ENCODE measurements around the gene RASA2.
"Not testable (repeated sequence)": the region's sequence is repeated elsewhere in the genome, so short reads cannot be mapped to it uniquely, and the experiment has no call there.

RASA2 gene

GRCh38 chr3:141605883-141606282, 119.1 kb downstream of the RASA2 start:
- no peaks in the 10 kb centered on the region for H3K27me3 ChIP-seq (ENCODE audit: control insufficient read depth, insufficient read depth, low read length, poor library complexity, severe bottlenecking)
- no peaks in the 10 kb centered on the region for H3K9me3 ChIP-seq (ENCODE audit: control insufficient read depth, low read length)
- H3K4me1 ChIP-seq (ENCODE audit: control insufficient read depth, insufficient read depth, low read length), result no peaks in the 10 kb centered on the region
- peaks cover 10% of the 10 kb centered on the region for H3K36me3 ChIP-seq (ENCODE audit: control insufficient read depth, insufficient read depth, low read length)
- WGBS, 2 experiments, result 90 to 98% methylated on average over 2 of the region's 2 CpGs
- H3K27ac ChIP-seq (ENCODE audit: insufficient read depth, low read depth, low read length, poor library complexity, severe bottlenecking), result no peak overlapping the region
- no peak overlapping the region for H3K4me3 ChIP-seq (ENCODE audit: insufficient read depth, low read depth, low read length)

- no peaks in the 10 kb centered on the region for H3K27me3 ChIP-seq (ENCODE audit: control insufficient read depth, insufficient read depth, low read length, poor library complexity, severe bottlenecking)
- 96 to 97% methylated on average over 6 of the region's 6 CpGs for WGBS, 2 experiments
- H3K9me3 ChIP-seq (ENCODE audit: control insufficient read depth, low read length), result no peaks in the 10 kb centered on the region
- H3K36me3 ChIP-seq (ENCODE audit: control insufficient read depth, insufficient read depth, low read length), result peaks cover 11% of the 10 kb centered on the region
- no peak overlapping the region for H3K4me3 ChIP-seq (ENCODE audit: insufficient read depth, low read depth, low read length)
- no peaks in the 10 kb centered on the region for H3K4me1 ChIP-seq (ENCODE audit: control insufficient read depth, insufficient read depth, low read length)
- H3K27ac ChIP-seq (ENCODE audit: insufficient read depth, low read depth, low read length, poor library complexity, severe bottlenecking), result no peak overlapping the region
Observed at GRCh38 chr3:141608438-141608837, 121.6 kb downstream of the RASA2 start.

DNA sequence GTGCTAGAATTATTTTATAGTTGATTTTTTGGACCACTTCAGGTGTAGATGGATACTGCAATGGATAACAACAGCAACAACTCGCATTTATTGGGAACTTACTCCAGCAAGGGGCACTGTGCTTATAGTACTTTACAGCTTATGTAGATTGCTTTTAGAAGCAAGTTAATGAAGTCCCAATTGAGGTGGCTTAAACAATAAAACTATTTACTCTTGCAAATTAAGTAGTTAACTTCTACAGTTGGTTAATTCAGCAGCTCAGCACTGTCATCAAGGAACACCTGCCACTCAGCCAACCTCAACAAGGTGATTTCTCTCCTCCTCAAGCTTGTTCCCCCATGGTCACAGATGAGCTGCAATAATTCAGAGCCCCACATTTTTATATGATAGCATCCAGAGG, 124.1 kb downstream of the RASA2 start:
- H3K27ac ChIP-seq (ENCODE audit: insufficient read depth, low read depth, low read length, poor library complexity, severe bottlenecking), result no peak overlapping the region
- 77 to 92% methylated on average over 1 of the region's 1 CpG for WGBS, 2 experiments
- peaks cover 11% of the 10 kb centered on the region for H3K36me3 ChIP-seq (ENCODE audit: control insufficient read depth, insufficient read depth, low read length)
- no peak overlapping the region for H3K4me3 ChIP-seq (ENCODE audit: insufficient read depth, low read depth, low read length)
- H3K27me3 ChIP-seq (ENCODE audit: control insufficient read depth, insufficient read depth, low read length, poor library complexity, severe bottlenecking), result no peaks in the 10 kb centered on the region
- H3K9me3 ChIP-seq (ENCODE audit: control insufficient read depth, low read length), result no peaks in the 10 kb centered on the region
- H3K4me1 ChIP-seq (ENCODE audit: control insufficient read depth, insufficient read depth, low read length), result no peaks in the 10 kb centered on the region

DNA sequence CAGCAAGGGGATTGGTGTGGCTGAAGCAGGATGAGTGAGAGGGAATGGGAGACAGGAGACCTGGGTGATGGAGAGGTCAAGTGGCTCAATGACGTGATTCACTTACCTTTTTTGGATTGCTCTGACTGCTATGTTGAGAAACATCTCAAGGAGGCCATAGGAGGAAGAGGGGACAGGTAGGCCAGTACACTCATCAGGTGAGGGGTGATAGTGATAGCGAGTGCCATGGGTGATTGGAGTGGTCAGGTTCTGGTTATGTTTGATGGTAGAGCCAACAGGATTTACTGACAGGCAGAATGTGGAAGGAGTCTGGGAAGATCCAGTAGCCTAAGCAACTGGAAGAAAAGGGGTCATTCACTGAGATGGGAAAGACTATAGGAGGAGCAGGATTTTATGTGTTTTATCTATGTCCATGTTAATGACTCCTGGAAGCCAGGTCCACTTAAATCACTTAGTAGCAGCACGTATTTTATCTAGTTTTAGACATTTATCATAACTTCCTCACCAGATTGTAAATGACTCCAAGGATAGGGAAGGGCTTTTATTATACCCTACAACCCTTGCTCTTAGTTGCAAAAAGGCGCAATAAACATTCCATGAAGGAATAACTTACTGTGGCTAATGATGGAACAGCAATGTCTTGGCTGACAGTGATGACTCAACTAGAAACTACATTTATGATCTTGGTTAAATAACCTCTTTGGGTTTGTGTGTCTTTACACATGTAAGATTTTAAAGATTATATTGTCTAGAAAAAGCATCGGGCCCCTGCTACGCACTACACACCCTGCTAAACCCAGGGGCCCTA, 131.5 kb downstream of the RASA2 start:
- Histone ChIP-seq H3K27ac (ENCODE audit: insufficient read depth, low read depth, low read length, poor library complexity, severe bottlenecking) (no peak overlapping the region), H3K36me3 (ENCODE audit: control insufficient read depth, insufficient read depth, low read length) (no peaks in the 10 kb centered on the region), H3K4me1 (ENCODE audit: control insufficient read depth, insufficient read depth, low read length) (no peaks in the 10 kb centered on the region), H3K4me3 (ENCODE audit: insufficient read depth, low read depth, low read length) (no peak overlapping the region), H3K9me3 (ENCODE audit: control insufficient read depth, low read length) (no peaks in the 10 kb centered on the region), H3K27me3 (ENCODE audit: control insufficient read depth, insufficient read depth, low read length, poor library complexity, severe bottlenecking) (no peaks in the 10 kb centered on the region)
- 91 to 96% methylated on average over 6 of the region's 6 CpGs for WGBS, 2 experiments

DNA sequence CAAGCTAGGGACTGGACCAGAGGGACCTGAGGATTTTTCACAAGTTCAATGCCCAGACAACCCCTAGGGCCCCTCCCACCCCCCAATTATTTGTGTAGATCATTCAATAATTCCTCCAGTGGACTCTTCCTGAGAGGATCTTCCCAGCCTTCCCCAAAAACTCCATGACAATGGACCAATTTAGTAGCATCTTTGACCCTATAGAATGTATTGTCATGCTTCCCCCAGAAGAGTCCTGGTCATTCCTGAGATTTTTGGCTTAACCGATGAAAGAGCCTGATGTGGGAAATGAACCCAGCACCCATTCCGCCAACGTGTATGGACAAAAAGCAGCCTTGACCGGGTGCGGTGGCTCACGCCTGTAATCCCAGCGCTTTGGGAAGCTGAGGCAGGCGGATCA, 132.1 kb downstream of the RASA2 start:
- no peak overlapping the region for H3K27ac ChIP-seq (ENCODE audit: insufficient read depth, low read depth, low read length, poor library complexity, severe bottlenecking)
- 90 to 92% methylated on average over 8 of the region's 8 CpGs for WGBS, 2 experiments

GRCh38 chr3:141619450-141619849, 132.6 kb downstream of the RASA2 start:
- H3K4me1 ChIP-seq (ENCODE audit: control insufficient read depth, insufficient read depth, low read length), result no peaks in the 10 kb centered on the region
- no peaks in the 10 kb centered on the region for H3K36me3 ChIP-seq (ENCODE audit: control insufficient read depth, insufficient read depth, low read length)
- WGBS, 2 experiments, result 87 to 88% methylated on average over 3 to 4 of the region's 4 CpGs
- no peaks in the 10 kb centered on the region for H3K27me3 ChIP-seq (ENCODE audit: control insufficient read depth, insufficient read depth, low read length, poor library complexity, severe bottlenecking)
- H3K9me3 ChIP-seq (ENCODE audit: control insufficient read depth, low read length), result no peaks in the 10 kb centered on the region
- H3K4me3 ChIP-seq (ENCODE audit: insufficient read depth, low read depth, low read length), result no peak overlapping the region
- no peak overlapping the region for H3K27ac ChIP-seq (ENCODE audit: insufficient read depth, low read depth, low read length, poor library complexity, severe bottlenecking)

More for the DNA sequence above, 132.1 kb downstream of the RASA2 start:
- no peaks in the 10 kb centered on the region for H3K27me3 ChIP-seq (ENCODE audit: control insufficient read depth, insufficient read depth, low read length, poor library complexity, severe bottlenecking)
- no peaks in the 10 kb centered on the region for H3K4me1 ChIP-seq (ENCODE audit: control insufficient read depth, insufficient read depth, low read length)
- H3K9me3 ChIP-seq (ENCODE audit: control insufficient read depth, low read length), result no peaks in the 10 kb centered on the region
- no peak overlapping the region for H3K4me3 ChIP-seq (ENCODE audit: insufficient read depth, low read depth, low read length)
- H3K36me3 ChIP-seq (ENCODE audit: control insufficient read depth, insufficient read depth, low read length), result no peaks in the 10 kb centered on the region

- Histone ChIP-seq H3K27ac (ENCODE audit: insufficient read depth, low read depth, low read length, poor library complexity, severe bottlenecking) (no peak overlapping the region), H3K4me1 (ENCODE audit: control insufficient read depth, insufficient read depth, low read length) (no peaks in the 10 kb centered on the region), H3K4me3 (ENCODE audit: insufficient read depth, low read depth, low read length) (no peak overlapping the region), H3K9me3 (ENCODE audit: control insufficient read depth, low read length) (no peaks in the 10 kb centered on the region), H3K36me3 (ENCODE audit: control insufficient read depth, insufficient read depth, low read length) (no peaks in the 10 kb centered on the region), H3K27me3 (ENCODE audit: control insufficient read depth, insufficient read depth, low read length, poor library complexity, severe bottlenecking) (no peaks in the 10 kb centered on the region)
- WGBS, 2 experiments, result 75 to 77% methylated on average over 5 of the region's 5 CpGs
Observed at GRCh38 chr3:141623691-141624090, 136.9 kb downstream of the RASA2 start.

DNA sequence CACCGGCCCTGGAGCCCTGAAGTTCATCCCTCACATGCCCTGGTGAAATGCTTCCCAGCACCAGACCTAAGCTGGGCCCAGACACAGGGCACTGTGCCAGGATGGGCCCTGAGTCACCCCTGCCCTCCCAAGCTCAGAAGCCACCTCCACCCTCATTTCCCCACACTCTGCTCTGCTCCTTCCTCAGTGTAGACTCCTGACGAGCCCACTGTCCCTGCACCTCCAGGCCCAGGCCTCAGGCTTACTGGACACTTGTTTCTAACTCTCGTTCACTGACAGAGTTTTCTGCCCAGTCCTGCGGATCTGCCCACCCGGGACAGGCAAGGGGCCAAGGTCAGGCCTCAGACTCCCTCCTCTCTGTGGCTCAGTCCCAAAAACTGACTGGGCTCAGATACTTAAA, 138.7 kb downstream of the RASA2 start:
- Histone ChIP-seq H3K27ac (ENCODE audit: insufficient read depth, low read depth, low read length, poor library complexity, severe bottlenecking) (no peak overlapping the region), H3K36me3 (ENCODE audit: control insufficient read depth, insufficient read depth, low read length) (no peaks in the 10 kb centered on the region), H3K27me3 (ENCODE audit: control insufficient read depth, insufficient read depth, low read length, poor library complexity, severe bottlenecking) (no peaks in the 10 kb centered on the region), H3K4me1 (ENCODE audit: control insufficient read depth, insufficient read depth, low read length) (no peaks in the 10 kb centered on the region), H3K9me3 (ENCODE audit: control insufficient read depth, low read length) (no peaks in the 10 kb centered on the region), H3K4me3 (ENCODE audit: insufficient read depth, low read depth, low read length) (no peak overlapping the region)
- 70 to 74% methylated on average over 5 of the region's 5 CpGs for WGBS, 2 experiments

DNA sequence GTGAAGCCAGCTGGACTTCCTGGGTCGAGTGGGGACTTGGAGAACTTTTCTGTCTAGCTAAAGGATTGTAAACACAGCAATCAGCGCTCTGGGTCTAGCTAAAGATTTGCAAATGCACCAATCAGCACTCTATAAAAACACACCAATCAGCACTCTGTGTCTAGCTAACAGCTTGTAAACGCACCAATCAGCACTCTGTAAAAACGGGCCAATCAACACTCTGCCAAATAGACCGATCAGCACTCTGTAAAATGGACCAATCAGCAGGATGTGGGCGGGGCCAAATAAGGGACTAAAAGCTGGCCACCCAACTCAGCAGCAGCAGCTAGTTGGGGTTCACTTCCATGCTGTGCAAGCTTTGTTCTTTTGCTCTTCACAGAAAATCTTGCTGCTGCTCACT, 141.5 kb downstream of the RASA2 start:
- 91 to 92% methylated on average over 6 of the region's 6 CpGs for WGBS, 2 experiments
- H3K9me3 ChIP-seq (ENCODE audit: control insufficient read depth, low read length); H3K4me3 ChIP-seq (ENCODE audit: insufficient read depth, low read depth, low read length); H3K27me3 ChIP-seq (ENCODE audit: control insufficient read depth, insufficient read depth, low read length, poor library complexity, severe bottlenecking); H3K4me1 ChIP-seq (ENCODE audit: control insufficient read depth, insufficient read depth, low read length); H3K27ac ChIP-seq (ENCODE audit: insufficient read depth, low read depth, low read length, poor library complexity, severe bottlenecking); H3K36me3 ChIP-seq (ENCODE audit: control insufficient read depth, insufficient read depth, low read length): not testable (repeated sequence)

GRCh38 chr3:141628868-141629441, 142.1 kb downstream of the RASA2 start:
- H3K36me3 ChIP-seq (ENCODE audit: control insufficient read depth, insufficient read depth, low read length); H3K27me3 ChIP-seq (ENCODE audit: control insufficient read depth, insufficient read depth, low read length, poor library complexity, severe bottlenecking); H3K27ac ChIP-seq (ENCODE audit: insufficient read depth, low read depth, low read length, poor library complexity, severe bottlenecking); H3K4me1 ChIP-seq (ENCODE audit: control insufficient read depth, insufficient read depth, low read length); H3K9me3 ChIP-seq (ENCODE audit: control insufficient read depth, low read length); H3K4me3 ChIP-seq (ENCODE audit: insufficient read depth, low read depth, low read length): not testable (repeated sequence)
- 87 to 90% methylated on average over 7 of the region's 7 CpGs for WGBS, 2 experiments
